A549 (cell line): ENCODE measurements around the gene RNF123. TPM values are rescaled to one million over a fixed set of nuclear protein-coding genes. Genes with fewer than 3 reads are reported as not detected.

Source experiments
- ATAC-seq, 2 experiments: fragments of 200-7000 bp in 1 of 2; fragments of >200 bp in 1 of 2; cut with Nextera tagmentation in 1 of 2; cut with Tn5 transposase in 1 of 2; 3 replicates each; pipeline versions ENCODE4 v1.8.0 to v1.9.1; 2018 to 2020; ENCODE audit warnings: mild to moderate bottlenecking in 1 of 2, moderate library complexity in 1 of 2
- CTCF ChIA-PET: fragments of 300-600 bp; sonication (Branson Sonifier 250); formaldehyde crosslinking; extraction: SDS; loops from one replicate; lab custom pipeline; 2021; ENCODE audit warnings: antibody characterized with exemption, inconsistent platforms; lab: Yijun Ruan, JAX
- POLR2A ChIA-PET: fragments of 350-600 bp; formaldehyde crosslinking; extraction: SDS; loops from one replicate; lab custom pipeline; 2021; ENCODE audit warnings: antibody characterized with exemption, inconsistent platforms; lab: Yijun Ruan, JAX
- DNase-seq, 2 experiments: peaks; one replicate each; pipeline versions ENCODE4 v3.0.0 to v3.0.0-alpha.2; 2011 to 2016; ENCODE audit warnings: low read depth in 1 of 2, low spot score in 1 of 2
- FAIRE-seq: peaks from 2 replicates; lab custom pipeline; 2011; peaks lifted over from hg19 to GRCh38; lab: Jason Lieb, UNC
- H3K27ac ChIP-seq, 2 experiments: fragments of >200 bp; sonication (Bioruptor Twin); formaldehyde crosslinking; 3 replicates each; pipeline ENCODE4 v1.5.1; 2016 to 2017
- H3K4me1 ChIP-seq: fragments of >200 bp; sonication (Bioruptor Twin); formaldehyde crosslinking; 3 replicates; pipeline ENCODE4 v1.6.1; 2016
- H3K4me2 ChIP-seq: fragments of >200 bp; sonication (Bioruptor Twin); formaldehyde crosslinking; 3 replicates; pipeline ENCODE4 v1.6.1; 2016
- H3K4me3 ChIP-seq: fragments of >200 bp; sonication (Bioruptor Twin); formaldehyde crosslinking; 3 replicates; pipeline ENCODE4 v1.5.1; 2016
- H3K9me3 ChIP-seq: fragments of >200 bp; sonication (Bioruptor Twin); formaldehyde crosslinking; 3 replicates; pipeline ENCODE4 v1.6.1; 2016
- BHLHE40 ChIP-seq: IDR thresholded peaks from 2 replicates; pipeline ENCODE4 v1.6.1; 2012; ENCODE audit warnings: low read depth, low read length, inconsistent platforms
- CEBPB ChIP-seq, 2 experiments: fragments of >200 bp in 1 of 2; sonication (Bioruptor Twin) in 1 of 2; formaldehyde crosslinking in 1 of 2; IDR thresholded peaks; 2 replicates each; pipeline ENCODE4 v1.6.1; 2012 to 2016
- CHD4 ChIP-seq: fragments of 200-600 bp; sonication (generic); IDR thresholded peaks from 2 replicates; pipeline ENCODE4 v1.6.1; 2016; ENCODE audit warnings: antibody characterized with exemption, mild to moderate bottlenecking, borderline replicate concordance
- ESRRA ChIP-seq: fragments of 150-350 bp; IDR thresholded peaks from 2 replicates; pipeline ENCODE4 v1.6.1; 2014; ENCODE audit warnings: mild to moderate bottlenecking, low read length, borderline replicate concordance
- FOSL2 ChIP-seq, 2 experiments: fragments of 450-650 bp in 1 of 2; fragments of >200 bp in 1 of 2; sonication (Bioruptor Twin) in 1 of 2; formaldehyde crosslinking; IDR thresholded peaks; 2 replicates each; pipeline versions ENCODE4 v1.5.0 to v1.6.1; 2016 to 2020; ENCODE audit warnings: mild to moderate bottlenecking in 1 of 2, moderate library complexity in 1 of 2
- HDAC2 ChIP-seq: fragments of 200-600 bp; sonication (generic); IDR thresholded peaks from 2 replicates; pipeline ENCODE4 v1.6.1; 2016
- HOXA7 ChIP-seq: fragments of 250-450 bp; sonication (Bioruptor Pico); IDR thresholded peaks from 2 replicates; pipeline ENCODE4 v1.5.0; 2020; ENCODE audit warnings: mild to moderate bottlenecking, moderate library complexity
- JUN ChIP-seq, 2 experiments: fragments of >200 bp; sonication (Bioruptor Twin); formaldehyde crosslinking; IDR thresholded peaks; 2 replicates in 1 of 2; 3 replicates in 1 of 2; pipeline ENCODE4 v1.6.1; 2016 to 2017
- JUNB ChIP-seq: fragments of >200 bp; sonication (Bioruptor Twin); formaldehyde crosslinking; IDR thresholded peaks from 2 replicates; pipeline ENCODE4 v1.6.1; 2016
- KDM5A ChIP-seq: fragments of 200-600 bp; sonication (generic); IDR thresholded peaks from 2 replicates; pipeline ENCODE4 v1.6.1; 2016; ENCODE audit warnings: antibody characterized with exemption, mild to moderate bottlenecking
- RAD21 ChIP-seq, 2 experiments: fragments of >200 bp in 1 of 2; sonication (Bioruptor Twin) in 1 of 2; formaldehyde crosslinking in 1 of 2; IDR thresholded peaks in 1 of 2; conservative IDR thresholded peaks in 1 of 2; 2 replicates in 1 of 2; 3 replicates in 1 of 2; pipeline ENCODE4 v1.6.1; 2012 to 2018; ENCODE audit warnings: inconsistent platforms in 1 of 2
- RARB ChIP-seq: fragments of 250-450 bp; sonication (Bioruptor Pico); IDR thresholded peaks from 2 replicates; pipeline ENCODE4 v1.8.0; 2021; ENCODE audit warnings: mild to moderate bottlenecking, moderate library complexity
- RCOR1 ChIP-seq: fragments of 150-350 bp; IDR thresholded peaks from 2 replicates; pipeline ENCODE4 v1.6.1; 2014; ENCODE audit warnings: antibody characterized with exemption, low read length, low read depth
- SMC3 ChIP-seq: fragments of >200 bp; sonication (Bioruptor Twin); formaldehyde crosslinking; IDR thresholded peaks from 3 replicates; pipeline ENCODE4 v1.6.1; 2018; ENCODE audit warnings: inconsistent platforms
- TP53 ChIP-seq: fragments of 250-450 bp; sonication (Bioruptor Pico); IDR thresholded peaks from 2 replicates; pipeline ENCODE4 v1.5.0; 2021; ENCODE audit warnings: mild to moderate bottlenecking, moderate library complexity
- ZC3H11A ChIP-seq: fragments of 450-650 bp; IDR thresholded peaks from 2 replicates; pipeline ENCODE4 v1.6.1; 2014; ENCODE audit warnings: antibody characterized with exemption, mild to moderate bottlenecking
- ZFP36 ChIP-seq: fragments of 450-650 bp; IDR thresholded peaks from 2 replicates; pipeline ENCODE4 v1.6.1; 2014; ENCODE audit warnings: borderline replicate concordance; ENCODE audit not compliant: partially characterized antibody
- WGBS: methylation state at CpG from one replicate; pipeline ENCODE4 v1.1.6; 2017; ENCODE audit errors: missing lambda C conversion rate; 5-methylcytosine and 5-hydroxymethylcytosine counted together
- polyA plus RNA-seq, 4 experiments: library from polyadenylated mRNA; depleted of rRNA in 3 of 4; stranded (reverse); fragments of >200 nt; fragmentation: RNase III in 1 of 4; extraction: RNeasy Plus Mini Kit Qiagen cat#74134 plus additional on column Dnase treatment in 1 of 4; gene quantifications; 2 replicates in 3 of 4; 3 replicates in 1 of 4; pipeline ENCODE4 v1.2.3, GENCODE V29; 2011 to 2017
- TF ChIP-seq, protein P1 (sequence below): fragments of 450-650 bp; IDR thresholded peaks from 2 replicates; pipeline ENCODE4 v1.6.1; 2014; ENCODE audit warnings: antibody characterized with exemption
- TF ChIP-seq, protein P2 (sequence below): fragments of >200 bp; sonication (Bioruptor Twin); formaldehyde crosslinking; IDR thresholded peaks from 3 replicates; pipeline ENCODE4 v1.5.1; 2016

The RNF123 gene
- polyA plus RNA-seq, 2 of the 4 experiments (the other 2 are of a cell fraction), result 14.4 to 16.0 TPM

DNA sequence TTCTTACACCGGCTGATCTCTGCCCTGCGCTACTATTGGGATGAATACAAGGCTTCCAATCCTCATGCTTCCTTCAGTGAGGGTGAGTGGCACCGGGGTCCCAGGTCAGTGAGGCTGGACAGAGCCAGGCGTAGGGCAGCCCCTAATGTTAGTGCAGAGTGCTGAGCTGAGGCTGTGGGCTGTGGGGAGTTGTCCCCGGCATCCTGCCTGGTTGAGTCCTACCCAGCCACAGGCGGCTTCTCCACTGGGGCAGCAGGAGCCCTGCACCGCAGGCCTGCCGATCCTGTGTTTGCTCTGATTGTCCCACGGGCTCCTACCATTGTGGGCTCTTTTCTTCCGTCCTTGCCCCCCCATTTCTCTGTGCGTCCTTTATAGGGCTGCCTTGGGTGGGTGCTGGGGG lies 13.3 kb downstream of the RNF123 start:
- ChIA-PET CTCF (interaction anchor here (0.5 to 5.0 kb wide), 13 partner anchors 9 to 227 kb away, joined by 3 to 44 read pairs (median 5); partner anchors contain the start of genes AMIGO3 and MON1A), POLR2A (no interaction called here)
- no peak overlapping the region for H3K4me2 ChIP-seq
- H3K4me3 ChIP-seq, result no peak overlapping the region
- FAIRE-seq (no peak), DNase-seq (no peak), ATAC-seq (no peak)
- H3K9me3 ChIP-seq, result no peaks in the 10 kb centered on the region
- 65% methylated on average over 8 of the region's 11 CpGs for WGBS
- H3K4me1 ChIP-seq, result no peaks in the 10 kb centered on the region
- H3K27ac ChIP-seq, result no peak overlapping the region
- TF ChIP-seq RARB (CRISPR knock-in tag), result no peak
- no peak for TF ChIP-seq RCOR1
- no peak for TF ChIP-seq BHLHE40
- TF ChIP-seq, protein P1, sequence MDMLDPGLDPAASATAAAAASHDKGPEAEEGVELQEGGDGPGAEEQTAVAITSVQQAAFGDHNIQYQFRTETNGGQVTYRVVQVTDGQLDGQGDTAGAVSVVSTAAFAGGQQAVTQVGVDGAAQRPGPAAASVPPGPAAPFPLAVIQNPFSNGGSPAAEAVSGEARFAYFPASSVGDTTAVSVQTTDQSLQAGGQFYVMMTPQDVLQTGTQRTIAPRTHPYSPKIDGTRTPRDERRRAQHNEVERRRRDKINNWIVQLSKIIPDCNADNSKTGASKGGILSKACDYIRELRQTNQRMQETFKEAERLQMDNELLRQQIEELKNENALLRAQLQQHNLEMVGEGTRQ, result no peak
- no peak for TF ChIP-seq CEBPB (IDR thresholded peaks at IDR 0.05)
- no peak for TF ChIP-seq HDAC2
- TF ChIP-seq, protein P2, sequence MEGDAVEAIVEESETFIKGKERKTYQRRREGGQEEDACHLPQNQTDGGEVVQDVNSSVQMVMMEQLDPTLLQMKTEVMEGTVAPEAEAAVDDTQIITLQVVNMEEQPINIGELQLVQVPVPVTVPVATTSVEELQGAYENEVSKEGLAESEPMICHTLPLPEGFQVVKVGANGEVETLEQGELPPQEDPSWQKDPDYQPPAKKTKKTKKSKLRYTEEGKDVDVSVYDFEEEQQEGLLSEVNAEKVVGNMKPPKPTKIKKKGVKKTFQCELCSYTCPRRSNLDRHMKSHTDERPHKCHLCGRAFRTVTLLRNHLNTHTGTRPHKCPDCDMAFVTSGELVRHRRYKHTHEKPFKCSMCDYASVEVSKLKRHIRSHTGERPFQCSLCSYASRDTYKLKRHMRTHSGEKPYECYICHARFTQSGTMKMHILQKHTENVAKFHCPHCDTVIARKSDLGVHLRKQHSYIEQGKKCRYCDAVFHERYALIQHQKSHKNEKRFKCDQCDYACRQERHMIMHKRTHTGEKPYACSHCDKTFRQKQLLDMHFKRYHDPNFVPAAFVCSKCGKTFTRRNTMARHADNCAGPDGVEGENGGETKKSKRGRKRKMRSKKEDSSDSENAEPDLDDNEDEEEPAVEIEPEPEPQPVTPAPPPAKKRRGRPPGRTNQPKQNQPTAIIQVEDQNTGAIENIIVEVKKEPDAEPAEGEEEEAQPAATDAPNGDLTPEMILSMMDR, result no peak
- no peak for TF ChIP-seq ZC3H11A
- no peak for TF ChIP-seq HOXA7 (CRISPR knock-in tag)
- TF ChIP-seq JUNB, result no peak
- no peak for TF ChIP-seq ZFP36
- TF ChIP-seq FOSL2 (IDR thresholded peaks at IDR 0.05), result no peak
- TF ChIP-seq FOSL2 (CRISPR knock-in tag; IDR thresholded peaks at IDR 0.05), result no peak
- no peak for TF ChIP-seq CHD4
- TF ChIP-seq TP53 (CRISPR knock-in tag), result no peak
- TF ChIP-seq KDM5A, result no peak
- TF ChIP-seq SMC3, result no peak

DNA sequence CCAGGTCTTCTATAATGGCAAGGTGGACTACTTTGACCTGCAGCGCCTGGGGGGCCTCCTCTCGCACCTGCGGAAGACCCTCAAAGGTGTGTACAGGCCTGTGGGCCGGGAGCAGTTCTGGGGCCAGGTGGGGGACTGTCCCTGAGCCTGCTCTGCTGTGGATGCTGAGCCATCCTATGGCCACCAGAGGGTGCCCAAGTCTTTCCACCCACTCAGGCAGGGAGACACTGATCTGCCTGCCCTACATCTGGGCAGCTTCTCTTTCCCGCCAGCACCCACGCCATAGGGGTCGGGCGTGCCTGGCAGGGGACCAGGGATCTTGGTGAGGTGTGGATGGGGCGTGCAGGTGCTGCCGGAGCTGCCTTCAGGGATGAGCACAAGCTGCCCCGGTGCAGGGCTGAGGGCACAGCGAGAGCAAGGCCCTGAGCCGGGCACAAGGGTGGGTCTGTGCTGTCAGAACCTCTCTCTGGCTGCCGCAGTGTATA lies 14.1 kb downstream of the RNF123 start:
- CTCF ChIA-PET, result interaction anchor here (0.8 to 5.0 kb wide), 10 partner anchors 8 to 198 kb away, joined by 3 to 44 read pairs (median 6); partner anchors contain the start of gene AMIGO3
- FAIRE-seq (no peak), ATAC-seq (peak; percentile 87 to 94), DNase-seq (peak; percentile 58 to 62)
- no peak overlapping the region for H3K27ac ChIP-seq
- 20% methylated on average over 2 of the region's 14 CpGs for WGBS
- H3K4me1 ChIP-seq, result no peaks in the 10 kb centered on the region
- POLR2A ChIA-PET, result no interaction called here
- no peaks in the 10 kb centered on the region for H3K9me3 ChIP-seq
- no peak overlapping the region for H3K4me3 ChIP-seq
- H3K4me2 ChIP-seq, result no peak overlapping the region
- TF ChIP-seq JUN (IDR thresholded peaks at IDR 0.05) (no peak), RAD21 (conservative IDR thresholded peaks at IDR 0.05 in 1 of 2, IDR thresholded peaks at IDR 0.05 in 1 of 2) (peak; percentile 64 to 74), SMC3 (peak; percentile 44; the same call in 2 of the 3 replicates), ESRRA (no peak)
- TF ChIP-seq, protein P2, result peak; percentile 53
- TF ChIP-seq, all 56 proteins: peak for 3
